ENCODE measurements around the gene ACACA. TPM values are rescaled to one million over a fixed set of nuclear protein-coding genes. Genes with fewer than 3 reads are reported as not detected.

The ACACA gene
- total and polyA plus RNA-seq, 2 donors (not counting 1 experiment from before 2014, with no cell fraction given): 4.8 to 26.2 TPM

- Mint-ChIP-seq H3K4me1 (no peaks in the 10 kb centered on the region), H3K27me3 (no peaks in the 10 kb centered on the region), H3K9me3 (ENCODE audit: insufficient read depth) (no peaks in the 10 kb centered on the region), H3K27ac (no peak overlapping the region), H3K4me3 (no peak overlapping the region)
- Histone ChIP-seq H3K27me3 (replicated peaks in 1 of 4; ENCODE audit: control extremely low read depth in 1 of 4, control insufficient read depth in 3 of 4, insufficient read depth in 4 of 4, low read length in 3 of 4) (no peaks in the 10 kb centered on the region), H3K79me2 (ENCODE audit: control insufficient read depth, insufficient read depth, low read length) (no peaks in the 10 kb centered on the region), H3K9ac (ENCODE audit: low read length) (no peak overlapping the region), H3K4me1 (ENCODE audit: control insufficient read depth in 2 of 2, insufficient read depth in 2 of 2, low read length in 2 of 2) (no peaks in the 10 kb centered on the region), H3K9me3 (ENCODE audit: control extremely low read depth in 1 of 3, control insufficient read depth in 2 of 3, insufficient read depth in 1 of 3, low read length in 2 of 3) (no peaks in the 10 kb centered on the region), H3K36me3 (replicated peaks in 1 of 2; ENCODE audit: control extremely low read depth in 1 of 2, control insufficient read depth in 1 of 2, extremely low read depth in 1 of 2, insufficient read depth in 2 of 2, low read length in 1 of 2) (peaks cover 0 to 12% of the 10 kb centered on the region in 2 experiments), H3K4me3 (ENCODE audit: control extremely low read depth in 1 of 5, extremely low read depth in 1 of 5, insufficient read depth in 1 of 5, low read depth in 2 of 5, low read length in 4 of 5) (no peak overlapping the region), H2AFZ (ENCODE audit: insufficient read depth, low read depth, low read length, poor library complexity, severe bottlenecking) (no peak overlapping the region), H3K27ac (ENCODE audit: low read length in 2 of 2) (no peak overlapping the region), H4K20me1 (ENCODE audit: control insufficient read depth, insufficient read depth, low read length, poor library complexity, severe bottlenecking) (no peaks in the 10 kb centered on the region), H3K4me2 (replicated peaks; ENCODE audit: low read depth, low read length, poor library complexity, severe bottlenecking) (no peak overlapping the region)
- 98% methylated on average over 4 of the region's 5 CpGs for WGBS (ENCODE audit: insufficient coverage)
- ATAC-seq (ENCODE audit: low read depth): no peak
- DNase-seq: no peak
- intact Hi-C loops (cut with micrococcal nuclease): no loop called here
- no peak for TF ChIP-seq EZH2 (IDR thresholded peaks at IDR 0.05; ENCODE audit: borderline replicate concordance, insufficient read depth, low read depth, low read length, poor library complexity, severe bottlenecking)
- TF ChIP-seq CTCF (IDR thresholded peaks at IDR 0.05): no peak
- POLR2A ChIA-PET: no interaction called here
- CTCF ChIA-PET: interaction anchor here (0.7 to 1.2 kb wide), 3 partner anchors 11 to 628 kb away, joined by 3 to 6 read pairs (median 4); no protein-coding TSS in a partner anchor
These were observed 151.2 kb downstream of the ACACA start for GRCh38 chr17:37255432-37255831.

- CTCF ChIA-PET: interaction anchor here (1.0 kb wide), 1 partner anchor 8 kb away, joined by 3 read pairs; no protein-coding TSS in a partner anchor
- no peak overlapping the region for H3K4me2 ChIP-seq (replicated peaks; ENCODE audit: low read depth, low read length, poor library complexity, severe bottlenecking)
- no peaks in the 10 kb centered on the region for H3K79me2 ChIP-seq (ENCODE audit: control insufficient read depth, insufficient read depth, low read length)
- no peaks in the 10 kb centered on the region for H4K20me1 ChIP-seq (ENCODE audit: control insufficient read depth, insufficient read depth, low read length, poor library complexity, severe bottlenecking)
- Mint-ChIP-seq H3K27me3 (no peaks in the 10 kb centered on the region), H3K4me3 (no peak overlapping the region), H3K9me3 (ENCODE audit: insufficient read depth) (no peaks in the 10 kb centered on the region), H3K27ac (no peak overlapping the region), H3K4me1 (no peaks in the 10 kb centered on the region)
- H3K4me3 ChIP-seq (ENCODE audit: control extremely low read depth in 1 of 5, extremely low read depth in 1 of 5, insufficient read depth in 1 of 5, low read depth in 2 of 5, low read length in 4 of 5): no peak overlapping the region
- H3K9me3 ChIP-seq (ENCODE audit: control extremely low read depth in 1 of 3, control insufficient read depth in 2 of 3, insufficient read depth in 1 of 3, low read length in 2 of 3): no peaks in the 10 kb centered on the region
- no peak for TF ChIP-seq CTCF (IDR thresholded peaks at IDR 0.05)
- no peak for TF ChIP-seq EZH2 (IDR thresholded peaks at IDR 0.05; ENCODE audit: borderline replicate concordance, insufficient read depth, low read depth, low read length, poor library complexity, severe bottlenecking)
- DNase-seq: no peak
- no peak for ATAC-seq (ENCODE audit: low read depth)
- H3K27me3 ChIP-seq (replicated peaks in 1 of 4; ENCODE audit: control extremely low read depth in 1 of 4, control insufficient read depth in 3 of 4, insufficient read depth in 4 of 4, low read length in 3 of 4): no peaks in the 10 kb centered on the region
- WGBS (ENCODE audit: insufficient coverage): no CpG with 5 or more reads among the region's 4 CpGs
- POLR2A ChIA-PET: no interaction called here
- no peak overlapping the region for H2AFZ ChIP-seq (ENCODE audit: insufficient read depth, low read depth, low read length, poor library complexity, severe bottlenecking)
- no peaks in the 10 kb centered on the region for H3K4me1 ChIP-seq (ENCODE audit: control insufficient read depth in 2 of 2, insufficient read depth in 2 of 2, low read length in 2 of 2)
- H3K27ac ChIP-seq (ENCODE audit: low read length in 2 of 2): no peak overlapping the region
- no peak overlapping the region for H3K9ac ChIP-seq (ENCODE audit: low read length)
- peaks cover 0 to 38% of the 10 kb centered on the region in 2 experiments for H3K36me3 ChIP-seq (replicated peaks in 1 of 2; ENCODE audit: control extremely low read depth in 1 of 2, control insufficient read depth in 1 of 2, extremely low read depth in 1 of 2, insufficient read depth in 2 of 2, low read length in 1 of 2)
- intact Hi-C loops (cut with micrococcal nuclease): no loop called here
These were observed 158.8 kb downstream of the ACACA start for GRCh38 chr17:37247825-37248224.

Data from B cell (primary cell).